KOPT-K1 (cell line): ENCODE measurements around the gene RBBP8NL.
A peak's percentile ranks its signal among the peaks of the same experiment; 100 is the strongest.

Experiments used
- H3K27ac ChIP-seq: fragments of 200-600 bp; sonication (generic); 2 replicates; pipeline ENCODE4 v1.5.1; 2016; ENCODE audit warnings: antibody characterized with exemption, mild to moderate bottlenecking, low read depth, low read length; ENCODE audit not compliant: poor library complexity, severe bottlenecking
- H3K36me3 ChIP-seq: fragments of 200-600 bp; sonication (generic); 2 replicates; pipeline ENCODE4 v1.5.1; 2017; ENCODE audit warnings: antibody characterized with exemption, mild to moderate bottlenecking, low read length, moderate library complexity; ENCODE audit not compliant: insufficient read depth
- H3K9me3 ChIP-seq: fragments of 200-600 bp; sonication (generic); 2 replicates; pipeline ENCODE4 v1.5.1; 2017; ENCODE audit warnings: antibody characterized with exemption, low read length, mild to moderate bottlenecking; ENCODE audit not compliant: insufficient read depth, poor library complexity, severe bottlenecking

The RBBP8NL gene

DNA sequence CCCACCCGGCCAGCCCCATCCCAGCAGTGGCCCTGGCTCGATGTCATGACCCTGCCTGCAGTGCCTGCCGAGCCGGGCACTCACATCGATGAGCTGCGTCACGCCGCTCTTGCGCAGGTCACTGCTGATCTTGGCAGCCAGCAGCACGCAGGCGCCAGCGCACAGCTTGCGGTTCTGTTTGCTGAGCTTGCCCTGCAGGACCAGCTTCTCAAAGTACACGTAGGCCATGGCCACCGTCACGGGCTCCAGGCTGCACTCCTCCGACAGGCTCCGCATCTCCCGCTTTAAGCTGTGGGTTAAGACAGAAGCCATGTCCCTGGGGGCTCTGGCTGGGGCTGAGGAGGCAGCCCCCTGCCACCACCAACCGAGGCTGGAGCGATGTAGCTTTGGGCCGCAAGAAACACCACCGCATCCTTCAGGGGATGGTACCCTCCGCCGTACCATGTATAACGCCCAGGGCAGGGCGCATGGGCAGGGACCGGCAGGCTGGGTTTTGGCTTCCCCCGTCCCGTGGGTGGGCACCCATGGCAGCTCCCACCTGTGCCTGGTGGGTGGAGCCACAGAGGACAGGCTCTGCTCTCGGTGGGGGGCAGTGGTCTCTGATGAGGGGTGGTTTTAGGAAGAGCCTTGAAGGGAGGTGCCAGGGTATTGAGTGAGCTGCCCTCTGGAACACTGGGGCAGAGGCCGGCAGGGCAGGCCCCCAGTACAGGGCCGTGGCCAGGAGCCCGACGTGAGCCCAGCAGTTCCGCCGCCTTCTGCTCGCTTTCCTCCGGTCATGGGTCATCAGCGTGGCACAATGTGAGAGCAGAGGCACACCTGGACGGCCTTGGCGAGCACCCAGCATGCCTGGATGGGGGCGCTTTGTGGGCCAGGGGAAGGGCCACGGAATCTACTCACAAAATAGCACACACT is 35.9 kb downstream of the RBBP8NL start:
- Histone ChIP-seq H3K36me3 (peaks cover 54% of the 10 kb centered on the region), H3K9me3 (no peaks in the 10 kb centered on the region), H3K27ac (no peak overlapping the region)

DNA sequence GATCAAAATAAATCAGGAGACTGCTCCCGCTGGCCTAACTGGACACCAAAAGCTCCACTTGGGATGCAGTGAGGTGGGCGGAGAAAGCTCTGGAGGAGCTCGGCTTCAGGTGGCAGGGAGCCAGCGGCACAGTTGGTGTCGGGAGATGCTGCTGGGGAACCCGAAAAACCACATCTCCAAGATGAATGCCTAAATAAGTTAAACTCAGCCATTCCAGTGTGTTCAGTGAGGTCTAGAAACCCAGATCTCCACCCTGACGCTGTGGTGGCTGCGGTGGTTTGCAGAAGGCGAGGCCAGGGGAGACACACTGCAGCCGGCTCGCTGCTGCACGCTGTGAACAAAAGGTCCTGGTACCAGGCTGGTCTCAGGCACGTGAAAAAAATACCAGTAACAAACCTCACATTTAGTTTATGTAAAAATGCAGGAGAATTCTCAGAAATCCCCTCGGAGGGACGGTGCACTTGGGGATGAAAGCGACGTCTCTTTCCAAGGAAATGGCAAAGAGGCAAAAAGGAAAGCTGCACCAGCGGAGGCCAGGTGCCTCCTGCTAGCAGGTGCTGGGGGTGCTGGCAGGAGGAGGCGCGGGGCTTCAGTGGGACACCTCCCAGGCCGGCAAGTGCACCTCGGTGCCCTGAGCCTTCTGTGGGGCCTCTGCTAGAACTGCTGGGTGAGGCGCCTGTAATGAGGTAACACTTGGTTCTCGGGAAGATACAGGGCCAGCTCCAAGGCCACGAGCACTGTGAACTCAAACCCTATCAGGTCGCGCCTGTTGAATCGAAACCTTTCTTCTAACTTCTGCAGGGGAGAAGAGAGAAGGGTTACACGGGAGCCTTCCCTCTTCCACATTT is 36.8 kb downstream of the RBBP8NL start:
- Histone ChIP-seq H3K27ac (no peak overlapping the region), H3K9me3 (no peaks in the 10 kb centered on the region), H3K36me3 (peaks cover 54% of the 10 kb centered on the region)

DNA sequence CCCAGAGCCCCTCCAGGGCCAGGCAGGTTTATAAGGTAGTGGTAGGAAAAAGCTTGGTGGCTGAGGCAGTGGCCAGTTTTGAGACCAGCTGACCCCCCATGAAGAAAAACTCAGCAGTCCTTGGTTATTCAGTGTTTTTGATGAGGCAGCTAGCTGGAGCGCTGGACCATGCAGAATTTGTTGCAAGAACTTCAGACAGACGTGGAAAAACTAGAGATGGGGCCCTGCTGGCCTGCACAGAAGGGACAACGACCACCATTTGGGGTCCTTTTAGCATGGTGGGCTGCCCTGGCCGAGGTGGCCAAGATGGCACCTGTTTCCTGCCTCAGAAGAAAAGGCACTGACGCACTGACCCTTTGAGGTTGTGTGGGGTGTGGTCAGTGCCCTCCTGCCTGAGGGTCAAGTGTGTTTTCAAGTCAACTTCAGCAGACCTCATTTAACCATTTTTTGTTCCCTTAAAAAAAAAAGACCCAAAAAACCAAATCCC is 37.7 kb downstream of the RBBP8NL start:
- Histone ChIP-seq H3K9me3 (no peaks in the 10 kb centered on the region), H3K36me3 (peaks cover 52% of the 10 kb centered on the region), H3K27ac (no peak overlapping the region)

DNA sequence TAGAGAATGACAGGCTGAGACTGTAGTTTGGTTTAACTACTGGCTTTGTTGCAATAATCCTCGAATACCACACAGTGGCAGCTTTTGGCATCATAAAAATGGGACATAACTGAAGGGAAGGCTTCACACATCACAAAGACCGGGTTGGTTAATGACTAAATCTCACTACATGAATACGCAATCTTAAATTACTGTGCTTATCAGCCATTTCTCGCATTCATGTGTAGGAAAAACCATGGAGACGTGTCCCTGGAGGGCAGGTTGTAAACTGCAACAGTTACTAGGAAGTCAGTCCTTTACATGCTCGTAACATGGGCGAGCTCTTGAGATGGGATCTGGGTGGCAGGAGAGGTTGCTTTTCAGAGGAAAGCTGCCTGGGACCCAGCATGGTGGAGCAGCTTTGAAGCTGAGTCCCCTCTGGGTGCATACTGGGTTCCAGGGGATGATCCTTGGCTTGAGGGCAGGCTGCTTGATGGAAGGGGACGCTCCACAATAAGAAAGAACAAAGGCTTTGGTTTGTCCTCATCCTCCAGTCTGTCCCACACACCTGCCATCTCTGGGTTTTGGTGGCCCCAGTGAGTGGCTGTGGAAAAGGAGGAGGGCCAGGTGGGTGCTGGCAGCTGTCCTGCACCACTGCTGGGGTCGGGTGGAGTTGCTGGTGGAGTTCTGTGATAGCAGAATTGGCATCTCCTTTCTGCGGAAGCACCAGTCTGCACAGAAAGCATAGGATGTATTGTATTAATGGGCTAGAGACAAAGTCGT is 38.3 kb downstream of the RBBP8NL start:
- Histone ChIP-seq H3K36me3 (peaks cover 47% of the 10 kb centered on the region), H3K27ac (no peak overlapping the region), H3K9me3 (no peaks in the 10 kb centered on the region)

DNA sequence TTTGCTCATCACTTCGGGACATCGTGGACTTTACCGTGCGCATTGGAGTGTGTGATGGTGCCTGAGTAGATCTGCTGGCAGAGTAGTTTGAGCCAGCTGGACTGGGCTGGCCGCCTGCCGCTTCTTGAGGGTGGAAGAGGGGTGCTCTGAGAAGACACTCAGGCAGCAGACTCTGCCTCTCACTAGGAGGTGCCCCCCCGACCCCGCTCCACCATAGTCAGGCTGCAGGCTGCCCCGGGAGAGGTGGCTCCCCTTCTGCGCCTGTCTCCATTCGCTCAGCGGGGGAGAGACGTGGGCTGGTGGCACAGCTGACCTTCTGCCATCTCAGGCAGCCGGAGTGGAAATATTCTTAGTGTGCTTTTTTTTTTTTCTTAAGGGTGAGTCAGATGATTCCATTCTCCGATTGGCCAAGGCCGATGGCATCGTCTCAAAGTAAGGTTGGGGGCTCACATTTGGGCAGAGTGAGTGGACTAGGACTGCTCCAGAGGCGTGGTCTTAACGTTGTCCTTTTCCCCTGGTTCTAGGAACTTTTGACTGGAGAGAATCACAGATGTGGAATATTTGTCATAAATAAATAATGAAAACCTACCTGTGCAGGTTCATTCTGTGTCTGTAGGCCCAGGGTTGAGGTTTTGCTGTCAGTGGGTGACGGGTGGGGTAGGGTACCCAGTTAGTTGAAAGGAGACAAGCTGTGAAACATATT is 39.3 kb downstream of the RBBP8NL start:
- peaks cover 47% of the 10 kb centered on the region for H3K36me3 ChIP-seq
- H3K9me3 ChIP-seq = no peaks in the 10 kb centered on the region
- peak overlapping the region; percentile 75 for H3K27ac ChIP-seq

DNA sequence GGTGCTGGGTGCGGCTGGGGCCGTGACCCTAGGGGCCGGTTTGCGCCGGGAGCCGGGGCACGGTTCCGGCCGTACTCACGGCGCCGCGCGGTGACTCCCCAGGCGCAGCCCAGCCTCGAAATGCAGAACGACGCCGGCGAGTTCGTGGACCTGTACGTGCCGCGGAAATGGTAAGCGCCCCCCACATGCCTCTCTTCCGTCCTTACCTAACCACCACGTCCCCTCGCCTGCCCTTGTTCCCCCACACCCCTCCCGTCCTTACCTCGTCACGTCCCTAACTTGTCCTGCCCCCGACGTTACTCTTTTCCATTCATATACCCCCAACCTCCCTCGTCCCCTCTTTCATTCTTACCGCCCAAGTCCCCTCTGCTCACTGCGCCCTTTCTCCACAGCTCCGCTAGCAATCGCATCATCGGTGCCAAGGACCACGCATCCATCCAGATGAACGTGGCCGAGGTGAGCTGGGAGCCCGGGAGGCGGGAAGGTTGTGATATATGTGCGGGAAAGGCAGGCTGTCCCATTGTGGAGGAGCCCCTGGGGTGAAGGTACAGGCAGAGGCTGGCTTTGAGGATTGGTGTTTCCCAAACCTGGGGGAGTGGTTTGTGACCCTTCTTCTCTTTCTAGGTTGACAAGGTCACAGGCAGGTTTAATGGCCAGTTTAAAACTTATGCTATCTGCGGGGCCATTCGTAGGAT is 40.0 kb downstream of the RBBP8NL start:
- H3K27ac ChIP-seq = peak overlapping the region; percentile 75
- peaks cover 42% of the 10 kb centered on the region for H3K36me3 ChIP-seq
- no peaks in the 10 kb centered on the region for H3K9me3 ChIP-seq

DNA sequence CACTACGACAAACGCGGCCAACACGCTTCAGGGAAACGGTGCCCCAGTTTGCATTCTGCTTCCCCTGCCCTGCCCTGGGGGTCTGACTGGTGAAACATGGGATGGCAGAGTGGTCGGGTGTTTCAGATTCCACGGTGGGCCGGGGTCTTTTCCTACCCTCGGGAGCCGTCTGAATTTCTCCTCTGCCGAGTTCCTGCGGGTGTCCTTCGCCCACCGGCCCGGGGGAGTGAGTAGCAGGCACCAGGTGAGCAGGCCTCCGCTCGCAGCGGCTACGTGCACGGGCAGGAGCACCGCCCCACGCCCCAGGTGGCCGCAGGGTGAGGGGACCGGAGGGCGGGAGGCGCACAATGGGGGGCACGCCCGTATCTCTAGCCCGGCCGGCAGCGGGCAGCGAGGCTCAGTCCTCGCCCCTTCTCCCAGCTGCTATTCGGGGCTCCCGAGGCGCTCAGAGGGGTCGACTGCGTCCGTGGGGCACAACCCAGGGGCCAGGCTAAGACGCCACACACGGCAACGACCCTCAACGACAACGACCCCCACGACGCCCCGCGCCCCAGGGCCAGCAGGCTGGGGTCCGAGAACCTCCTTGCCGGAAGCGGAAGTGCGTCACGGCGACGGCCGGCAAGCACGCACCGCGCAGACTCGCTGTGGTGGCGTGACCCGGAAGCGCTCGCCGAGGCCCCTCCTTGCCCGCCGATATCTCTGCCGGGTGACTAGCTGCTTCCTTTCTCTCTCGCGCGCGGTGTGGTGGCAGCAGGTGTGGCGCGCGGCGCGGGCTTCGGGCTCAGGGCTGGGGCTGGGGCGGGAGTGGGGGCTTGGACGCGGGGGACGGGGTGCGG is 40.7 kb downstream of the RBBP8NL start, which contains the start of gene RPS21:
TSS of gene RPS21 (plus strand) at position 721 of the 836 bp plus-strand sequence. CDS start 236 bp downstream, outside the sequence.
- peaks cover 49% of the 10 kb centered on the region for H3K36me3 ChIP-seq
- peak within 1 kb of the TSS; percentile 75 for H3K27ac ChIP-seq
- H3K9me3 ChIP-seq = no peaks in the 10 kb centered on the region

DNA sequence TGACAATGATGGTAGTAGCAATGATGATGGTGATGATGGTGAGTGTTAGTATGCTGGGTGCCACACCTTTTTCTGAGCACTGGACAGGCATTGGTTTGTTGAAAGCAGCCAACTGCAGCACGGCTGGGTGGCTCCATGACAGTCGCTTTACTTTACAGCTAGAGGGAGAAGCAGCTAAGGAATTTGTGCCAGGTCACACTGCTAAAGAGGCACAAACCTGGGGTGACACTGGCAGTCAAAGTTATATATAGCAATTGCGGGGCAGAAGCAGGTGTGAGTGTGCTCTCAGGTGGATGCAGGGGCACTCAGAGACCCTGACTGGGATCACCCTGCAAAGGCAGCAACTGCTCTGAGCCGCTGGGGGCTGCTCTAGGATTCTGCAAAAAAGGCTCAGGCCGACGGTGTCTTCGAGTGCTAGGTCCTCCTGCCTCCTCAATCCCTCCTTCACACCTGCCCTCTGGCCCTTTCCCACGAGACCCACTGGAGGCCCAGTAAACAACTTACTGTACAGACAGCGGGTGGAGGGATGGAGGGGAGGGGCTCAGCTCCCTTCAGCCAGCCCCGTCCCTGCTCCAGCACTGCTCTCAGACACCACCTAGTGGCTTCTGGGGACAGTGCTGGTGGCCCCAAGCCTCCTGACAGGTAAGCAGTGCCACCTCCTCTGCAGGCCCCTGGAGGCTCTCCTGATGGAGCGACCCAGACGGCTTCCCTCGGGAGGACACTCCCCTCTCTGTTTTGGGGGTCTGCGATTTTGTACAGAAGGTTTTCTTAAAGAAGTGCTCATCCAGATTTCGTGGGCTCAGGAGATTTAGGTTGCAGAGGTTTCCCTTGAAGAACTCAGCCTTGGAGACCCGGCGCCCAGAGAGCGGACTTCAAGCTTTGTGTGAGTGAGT is 44.8 kb downstream of the RBBP8NL start:
- Histone ChIP-seq H3K9me3 (no peaks in the 10 kb centered on the region), H3K36me3 (peaks cover 10% of the 10 kb centered on the region), H3K27ac (no peak overlapping the region)

DNA sequence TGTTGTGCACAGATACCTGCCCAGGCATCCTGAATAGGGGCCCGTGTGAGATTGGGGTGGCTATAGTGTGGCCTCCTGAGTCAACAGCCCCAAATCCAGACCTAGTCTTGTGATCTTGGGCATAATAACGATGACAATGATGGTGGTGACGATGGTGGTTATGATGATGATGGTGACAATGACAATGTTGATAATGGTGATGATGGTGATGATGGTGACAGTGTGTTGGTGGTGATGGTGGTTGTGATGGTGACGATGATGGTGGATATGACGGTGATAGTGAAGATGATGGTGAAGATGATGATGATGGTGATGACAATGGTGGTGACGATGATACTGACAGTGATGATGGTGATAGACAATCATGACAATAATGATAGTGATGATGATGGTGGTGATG is 45.5 kb downstream of the RBBP8NL start:
- peaks cover 8% of the 10 kb centered on the region; the same call in 1 of the 2 replicates for H3K36me3 ChIP-seq
- H3K27ac ChIP-seq = no peak overlapping the region
- no peaks in the 10 kb centered on the region for H3K9me3 ChIP-seq

DNA sequence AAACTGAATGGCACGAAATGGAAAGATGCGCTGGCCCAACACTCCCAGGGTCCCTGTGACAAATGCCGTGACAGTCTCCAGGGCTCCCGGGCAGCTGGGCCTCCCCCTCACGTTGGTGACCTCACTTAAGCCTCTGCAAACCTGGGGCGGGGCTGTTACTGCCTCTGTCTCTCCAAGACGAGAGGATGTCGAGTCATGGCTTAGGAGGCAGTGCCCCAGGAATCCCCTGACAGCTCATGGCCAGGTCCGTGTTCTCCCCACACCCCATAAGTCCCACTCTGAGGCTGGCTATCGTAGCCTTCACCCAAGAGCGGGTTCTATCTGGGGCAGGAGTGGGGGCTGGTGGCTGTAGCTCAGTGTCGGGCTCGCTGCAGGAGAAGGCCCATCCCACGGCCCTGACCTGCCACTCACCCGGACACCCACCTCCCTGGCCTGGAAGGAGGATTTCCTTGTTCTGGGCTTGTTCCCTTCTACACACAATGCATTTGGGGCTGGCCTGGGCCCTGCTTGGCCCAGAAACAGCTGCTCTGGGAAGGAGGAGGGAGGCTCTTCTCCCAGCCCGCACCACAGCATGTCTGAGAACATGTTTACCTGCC is 46.0 kb downstream of the RBBP8NL start:
- peaks cover 8% of the 10 kb centered on the region; the same call in 1 of the 2 replicates for H3K36me3 ChIP-seq
- no peak overlapping the region for H3K27ac ChIP-seq
- H3K9me3 ChIP-seq = no peaks in the 10 kb centered on the region

DNA sequence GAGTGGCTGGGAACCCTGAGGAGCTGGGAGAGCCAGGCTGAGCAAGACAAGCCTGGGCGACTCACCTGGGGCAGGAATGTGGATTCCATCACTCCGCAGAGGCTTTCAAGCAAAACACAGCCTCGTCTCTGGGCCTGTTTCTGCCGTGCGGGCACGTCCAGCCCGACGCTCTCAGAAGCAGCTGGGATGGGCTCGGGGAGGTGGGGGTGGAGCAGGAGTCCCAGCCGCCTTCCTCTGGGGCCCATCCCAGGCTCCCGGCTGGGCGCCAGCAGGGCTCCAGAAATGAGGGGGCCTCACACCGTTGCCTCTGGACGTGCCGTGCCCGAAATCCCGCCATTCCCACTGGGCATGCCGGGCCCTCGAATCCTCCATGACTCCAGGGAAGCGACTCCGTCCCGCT is 49.1 kb downstream of the RBBP8NL start:
- no peak overlapping the region for H3K27ac ChIP-seq
- no peaks in the 10 kb centered on the region for H3K9me3 ChIP-seq
- peaks cover 8% of the 10 kb centered on the region; the same call in 1 of the 2 replicates for H3K36me3 ChIP-seq

DNA sequence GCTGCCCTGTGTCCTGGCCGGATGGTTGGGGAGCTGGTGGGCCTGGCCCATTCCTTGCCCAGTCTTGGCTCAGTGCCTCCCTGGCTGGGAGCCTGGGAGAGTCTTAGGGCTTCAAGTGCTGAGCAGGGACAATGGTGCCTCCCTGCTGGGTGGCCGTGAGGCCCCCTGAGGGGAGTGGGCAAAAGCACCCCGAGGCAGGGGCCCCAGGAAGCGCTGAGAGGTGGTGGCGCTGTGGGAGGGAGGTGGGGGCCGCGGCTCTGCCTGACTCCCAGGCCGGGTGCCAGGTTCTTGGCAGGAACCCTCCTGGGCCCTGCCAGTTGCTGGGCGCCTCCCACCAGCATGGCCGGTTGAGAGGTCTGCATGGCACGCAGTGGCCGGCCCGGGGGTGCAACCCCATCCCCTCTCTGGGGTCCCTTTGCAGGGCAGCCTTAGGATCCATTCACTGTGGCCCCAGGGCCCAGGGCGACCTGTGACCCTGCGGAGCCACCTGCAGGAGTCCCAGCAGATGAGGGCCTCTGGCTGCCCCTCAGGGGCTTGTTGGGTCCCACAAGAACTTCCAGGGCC is 49.6 kb downstream of the RBBP8NL start:
- no peak overlapping the region for H3K27ac ChIP-seq
- H3K9me3 ChIP-seq = no peaks in the 10 kb centered on the region
- peaks cover 8% of the 10 kb centered on the region; the same call in 1 of the 2 replicates for H3K36me3 ChIP-seq
